ENCODE measurements around the gene GLB1L3.

The GLB1L3 gene

GRCh38 chr11:134346976-134347350 is 70.8 kb downstream of the GLB1L3 start:
- TF ChIP-seq CTCF (IDR thresholded peaks at IDR 0.05; ENCODE audit: low read depth, low read length) = no peak

DNA sequence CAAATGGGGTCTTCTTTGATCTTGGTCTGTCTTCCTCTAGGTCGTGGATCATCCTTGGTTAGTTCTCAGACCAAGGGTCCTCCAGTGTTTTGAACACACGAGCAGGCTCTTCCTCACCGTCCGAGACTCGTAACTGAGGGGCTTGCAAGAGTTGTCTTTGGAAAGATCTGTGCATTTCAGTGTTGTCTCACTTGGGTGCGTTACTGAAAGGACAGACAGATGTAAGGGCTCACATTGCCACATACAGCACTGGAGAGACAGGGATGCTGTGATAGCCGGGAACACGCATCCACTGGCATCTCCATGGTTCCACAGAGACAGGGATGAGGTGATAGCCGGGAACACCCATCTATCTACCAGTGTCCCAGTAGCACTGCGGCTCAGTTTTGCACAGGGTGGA is 71.3 kb downstream of the GLB1L3 start:
- no peak for TF ChIP-seq CTCF (IDR thresholded peaks at IDR 0.05; ENCODE audit: low read depth, low read length)
- no peak for DNase-seq (ENCODE audit: low read depth, low spot score)
- in situ Hi-C loops (cut with HindIII; ENCODE audit: low sequenced_read_pairs) = no loop called here
- no peak overlapping the region for H3K4me3 ChIP-seq (ENCODE audit: low read depth, low read length)

More at GRCh38 chr11:134346976-134347350, 70.8 kb downstream of the GLB1L3 start:
- in situ Hi-C loops (cut with HindIII; ENCODE audit: low sequenced_read_pairs) = no loop called here
- DNase-seq (ENCODE audit: low read depth, low spot score) = no peak
- H3K4me3 ChIP-seq (ENCODE audit: low read depth, low read length) = no peak overlapping the region

- no peak for DNase-seq (ENCODE audit: low read depth, low spot score)
- TF ChIP-seq CTCF (IDR thresholded peaks at IDR 0.05; ENCODE audit: low read depth, low read length) = no peak
- in situ Hi-C loops (cut with HindIII; ENCODE audit: low sequenced_read_pairs) = no loop called here
- no peak overlapping the region for H3K4me3 ChIP-seq (ENCODE audit: low read depth, low read length)
Observed at GRCh38 chr11:134349109-134349801, 73.1 kb downstream of the GLB1L3 start.

GRCh38 chr11:134349802-134350355 is 73.7 kb downstream of the GLB1L3 start:
- DNase-seq (ENCODE audit: low read depth, low spot score) = no peak
- TF ChIP-seq CTCF (IDR thresholded peaks at IDR 0.05; ENCODE audit: low read depth, low read length) = no peak
- in situ Hi-C loops (cut with HindIII; ENCODE audit: low sequenced_read_pairs) = no loop called here
- no peak overlapping the region for H3K4me3 ChIP-seq (ENCODE audit: low read depth, low read length)

DNA sequence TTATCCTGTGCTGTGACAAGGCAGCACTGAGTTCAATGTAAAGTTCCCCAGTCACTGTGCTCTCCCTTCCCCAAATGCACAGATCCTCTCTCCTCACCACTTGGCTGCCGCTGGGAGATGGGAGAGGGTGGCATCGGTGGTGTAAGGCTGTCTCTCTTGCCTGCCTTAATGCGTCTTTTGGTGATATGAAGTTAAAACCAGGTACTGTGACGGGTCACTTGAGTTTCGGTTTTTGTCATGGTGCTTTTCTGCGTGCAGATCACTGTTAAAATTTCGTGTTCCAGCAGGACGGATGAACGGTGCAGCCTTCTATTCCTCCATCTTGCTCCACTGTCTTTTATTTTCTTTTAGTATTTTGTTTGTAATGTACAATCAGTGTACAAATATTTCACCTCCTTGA is 74.2 kb downstream of the GLB1L3 start:
- TF ChIP-seq CTCF (IDR thresholded peaks at IDR 0.05; ENCODE audit: low read depth, low read length) = no peak
- no peak for DNase-seq (ENCODE audit: low read depth, low spot score)
- in situ Hi-C loops (cut with HindIII; ENCODE audit: low sequenced_read_pairs) = no loop called here
- H3K4me3 ChIP-seq (ENCODE audit: low read depth, low read length) = no peak overlapping the region

- H3K4me3 ChIP-seq (ENCODE audit: low read depth, low read length) = no peak overlapping the region
- TF ChIP-seq CTCF (IDR thresholded peaks at IDR 0.05; ENCODE audit: low read depth, low read length) = no peak
- in situ Hi-C loops (cut with HindIII; ENCODE audit: low sequenced_read_pairs) = no loop called here
- DNase-seq (ENCODE audit: low read depth, low spot score) = no peak
Observed at GRCh38 chr11:134352111-134352510, 75.9 kb downstream of the GLB1L3 start.

Measured in astrocyte of the spinal cord (primary cell).